Karpas-422 (cell line): Measurements from ENCODE around the gene HGFAC. TPM values are rescaled to one million over a fixed set of nuclear protein-coding genes. Genes with fewer than 3 reads are reported as not detected.

Experiments used
- DNase-seq: peaks from one replicate; pipeline ENCODE4 v3.0.0-alpha.2; 2015
- H2AFZ ChIP-seq: fragments of 200-600 bp; sonication (generic); 2 replicates; pipeline ENCODE4 v1.6.1; 2014; ENCODE audit warnings: antibody characterized with exemption, low read length, mixed read lengths
- H3K27ac ChIP-seq: fragments of 200-600 bp; sonication (generic); 2 replicates; pipeline ENCODE4 v1.5.1; 2014; ENCODE audit warnings: mild to moderate bottlenecking, low read length, moderate library complexity
- H3K27me3 ChIP-seq: fragments of 200-600 bp; sonication (generic); 2 replicates; pipeline ENCODE4 v1.6.1; 2014; ENCODE audit warnings: low read length, mixed read lengths
- H3K36me3 ChIP-seq: fragments of 200-600 bp; sonication (generic); 2 replicates; pipeline ENCODE4 v1.6.1; 2014; ENCODE audit warnings: low read length, mixed read lengths; ENCODE audit not compliant: insufficient read depth
- H3K4me1 ChIP-seq: fragments of 200-600 bp; sonication (generic); 2 replicates; pipeline ENCODE4 v1.6.1; 2014; ENCODE audit warnings: mild to moderate bottlenecking, low read length, mixed read lengths
- H3K4me2 ChIP-seq: fragments of 200-600 bp; sonication (generic); 2 replicates; pipeline ENCODE4 v1.6.1; 2014; ENCODE audit warnings: low read length, low read depth, mild to moderate bottlenecking; ENCODE audit not compliant: poor library complexity, severe bottlenecking
- H3K4me3 ChIP-seq: fragments of 200-600 bp; sonication (generic); 2 replicates; pipeline ENCODE4 v1.5.1; 2014; ENCODE audit warnings: mild to moderate bottlenecking, antibody characterized with exemption, low read length, mixed read lengths
- H3K79me2 ChIP-seq: fragments of 200-600 bp; sonication (generic); 2 replicates; pipeline ENCODE4 v1.6.1; 2014; ENCODE audit warnings: mild to moderate bottlenecking, low read length, mixed read lengths
- H3K9ac ChIP-seq: fragments of 200-600 bp; sonication (generic); 2 replicates; pipeline ENCODE4 v1.6.0; 2014; ENCODE audit warnings: low read length
- H3K9me2 ChIP-seq: fragments of 200-600 bp; sonication (generic), shearing (Covaris generic); replicated peaks from 2 replicates; pipeline ENCODE4 v1.6.0; 2014; ENCODE audit warnings: mild to moderate bottlenecking, low read length, moderate library complexity; ENCODE audit not compliant: insufficient read depth
- H3K9me3 ChIP-seq: fragments of 300-700, 200-600 bp; sonication (generic); 2 replicates; pipeline ENCODE4 v1.6.1; 2014; ENCODE audit warnings: low read length, mixed read lengths
- H4K20me1 ChIP-seq: fragments of 200-600 bp; sonication (generic); 2 replicates; pipeline ENCODE4 v1.6.1; 2014; ENCODE audit warnings: mild to moderate bottlenecking, antibody characterized with exemption, low read length, low read depth; ENCODE audit not compliant: insufficient read depth
- total RNA-seq: library from RNA; depleted of rRNA; stranded (reverse); fragments of >200 nt; shearing (Covaris generic); gene quantifications from 2 replicates; pipeline ENCODE4 v1.2.3, GENCODE V29; 2014; ENCODE audit warnings: low replicate concordance

The HGFAC gene
- total RNA-seq, 1 experiment from 2014 or later: not detected

DNA sequence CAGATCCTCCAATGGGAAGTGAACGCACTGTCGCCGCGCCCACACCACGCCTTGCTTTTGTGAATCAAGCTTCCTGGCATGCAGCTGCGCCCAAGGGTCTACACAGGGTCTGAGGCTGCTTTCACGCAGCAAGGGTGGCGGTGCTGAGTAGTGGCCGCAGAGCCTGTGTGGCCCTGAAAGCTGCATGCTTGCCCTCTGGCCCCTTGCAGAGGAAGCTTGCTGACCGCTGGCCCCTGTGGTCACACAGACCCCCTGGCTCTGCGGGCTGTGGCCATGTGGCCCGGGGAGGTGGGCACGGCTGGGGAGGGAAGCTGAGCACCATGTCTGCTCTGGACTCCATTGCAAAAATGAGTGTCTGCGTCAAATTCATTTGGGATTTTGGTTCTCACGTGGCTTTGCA lies 30.1 kb downstream of the HGFAC start:
- DNase-seq: no peak
- Histone ChIP-seq H3K36me3 (no peaks in the 10 kb centered on the region), H3K27ac (no peak overlapping the region), H3K9ac (no peak overlapping the region), H2AFZ (no peak overlapping the region), H3K27me3 (no peaks in the 10 kb centered on the region), H3K4me3 (no peak overlapping the region), H3K4me1 (no peaks in the 10 kb centered on the region), H4K20me1 (no peaks in the 10 kb centered on the region), H3K9me3 (no peaks in the 10 kb centered on the region), H3K79me2 (no peaks in the 10 kb centered on the region), H3K9me2 (no peaks in the 10 kb centered on the region), H3K4me2 (no peak overlapping the region)

DNA sequence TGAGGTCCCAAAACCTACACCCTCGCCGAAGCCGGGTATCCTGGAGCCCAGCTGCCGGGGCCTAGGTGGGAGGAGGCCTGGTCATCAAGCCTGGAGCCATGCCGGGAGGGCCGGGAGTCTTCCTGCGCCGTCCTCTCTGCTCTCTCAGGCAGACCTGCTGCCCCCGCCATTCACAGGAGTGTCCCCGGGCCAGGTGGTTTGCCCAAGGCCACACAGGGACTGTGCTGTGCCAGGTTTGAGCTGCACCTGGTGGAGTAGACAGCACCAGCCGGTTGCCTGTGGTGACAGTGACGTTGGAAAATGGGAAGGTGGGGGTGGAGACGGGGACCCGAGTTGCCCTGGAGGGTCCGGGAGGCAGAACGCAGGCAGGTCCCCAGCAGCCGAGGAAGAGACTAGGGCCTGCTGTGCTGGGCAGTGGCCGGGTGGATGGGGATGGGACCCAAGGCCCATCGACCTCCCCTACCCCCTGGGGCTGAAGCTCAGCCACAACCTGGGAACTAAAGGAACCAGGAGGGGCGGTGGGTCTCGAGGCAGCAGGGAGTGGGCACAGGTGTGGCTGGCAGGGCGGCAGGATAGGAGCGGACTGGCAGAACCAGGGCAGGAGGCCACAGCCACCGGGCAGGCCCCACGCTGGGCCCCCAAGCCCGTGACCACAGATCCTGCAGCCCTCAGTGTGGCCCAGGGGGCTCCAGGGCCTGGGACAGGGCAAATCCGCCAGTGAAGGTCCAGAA lies 30.8 kb downstream of the HGFAC start:
- H3K27ac ChIP-seq: no peak overlapping the region
- no peak overlapping the region for H3K9ac ChIP-seq
- H3K4me3 ChIP-seq: no peak overlapping the region
- H3K27me3 ChIP-seq: no peaks in the 10 kb centered on the region
- H3K4me2 ChIP-seq: no peak overlapping the region
- H3K9me2 ChIP-seq: no peaks in the 10 kb centered on the region
- no peak for DNase-seq
- no peaks in the 10 kb centered on the region for H4K20me1 ChIP-seq
- no peak overlapping the region for H2AFZ ChIP-seq
- no peaks in the 10 kb centered on the region for H3K4me1 ChIP-seq
- H3K79me2 ChIP-seq: no peaks in the 10 kb centered on the region
- no peaks in the 10 kb centered on the region for H3K36me3 ChIP-seq
- H3K9me3 ChIP-seq: no peaks in the 10 kb centered on the region

DNA sequence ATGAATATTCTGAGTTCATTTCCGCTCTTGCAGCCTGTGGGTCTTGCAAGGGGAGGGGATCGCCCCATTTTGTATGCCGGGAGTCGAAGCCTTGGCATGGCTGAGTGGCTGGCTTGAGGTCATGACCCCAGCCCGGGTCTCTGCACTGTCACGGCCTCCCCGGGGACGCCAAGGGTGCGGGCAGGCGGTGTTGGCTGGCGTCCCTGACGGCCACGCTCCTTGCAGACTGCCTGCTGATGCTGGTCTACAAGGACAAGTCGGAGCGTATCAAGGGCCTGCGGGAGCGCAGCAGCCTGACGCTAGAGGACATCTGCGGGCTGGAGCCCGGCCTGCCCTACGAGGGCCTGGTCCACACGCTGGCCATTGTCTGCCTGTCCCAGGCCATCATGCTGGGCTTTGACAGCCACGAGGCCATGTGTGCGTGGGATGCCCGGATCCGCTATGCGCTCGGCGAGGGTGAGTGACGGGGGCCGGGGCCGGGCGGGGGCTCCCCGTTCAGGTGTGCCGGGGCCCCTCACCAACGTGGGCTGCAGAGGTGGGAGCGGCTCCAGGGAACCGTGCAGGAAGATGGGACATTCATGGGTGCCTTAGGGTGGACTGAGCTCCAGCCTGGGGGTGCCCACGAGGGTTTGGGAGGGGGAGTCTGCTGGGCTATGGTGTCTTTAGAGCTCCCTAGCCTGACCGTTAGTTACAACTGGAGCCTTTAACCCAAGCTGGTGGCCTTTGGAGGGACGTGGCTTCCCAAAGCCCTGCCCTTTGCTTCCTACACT lies 31.6 kb downstream of the HGFAC start:
- Histone ChIP-seq H3K9me2 (no peaks in the 10 kb centered on the region), H3K4me3 (no peak overlapping the region), H3K4me1 (no peaks in the 10 kb centered on the region)

GRCh38 chr4:3473996-3474765 lies 32.4 kb downstream of the HGFAC start:
- no peaks in the 10 kb centered on the region for H3K9me2 ChIP-seq
- H3K36me3 ChIP-seq: no peaks in the 10 kb centered on the region
- no peak for DNase-seq
- no peak overlapping the region for H3K4me3 ChIP-seq
- H3K79me2 ChIP-seq: no peaks in the 10 kb centered on the region
- H3K27ac ChIP-seq: no peak overlapping the region
- H3K27me3 ChIP-seq: no peaks in the 10 kb centered on the region
- no peak overlapping the region for H2AFZ ChIP-seq
- H3K4me1 ChIP-seq: no peaks in the 10 kb centered on the region
- H4K20me1 ChIP-seq: no peaks in the 10 kb centered on the region
- H3K9ac ChIP-seq: no peak overlapping the region
- H3K4me2 ChIP-seq: no peak overlapping the region
- H3K9me3 ChIP-seq: no peaks in the 10 kb centered on the region

More for the DNA sequence above, 31.6 kb downstream of the HGFAC start:
- no peaks in the 10 kb centered on the region for H3K79me2 ChIP-seq
- no peaks in the 10 kb centered on the region for H3K27me3 ChIP-seq
- H4K20me1 ChIP-seq: no peaks in the 10 kb centered on the region
- H3K27ac ChIP-seq: no peak overlapping the region
- H3K36me3 ChIP-seq: no peaks in the 10 kb centered on the region
- no peak for DNase-seq
- no peak overlapping the region for H2AFZ ChIP-seq
- no peaks in the 10 kb centered on the region for H3K9me3 ChIP-seq
- no peak overlapping the region for H3K4me2 ChIP-seq
- no peak overlapping the region for H3K9ac ChIP-seq

DNA sequence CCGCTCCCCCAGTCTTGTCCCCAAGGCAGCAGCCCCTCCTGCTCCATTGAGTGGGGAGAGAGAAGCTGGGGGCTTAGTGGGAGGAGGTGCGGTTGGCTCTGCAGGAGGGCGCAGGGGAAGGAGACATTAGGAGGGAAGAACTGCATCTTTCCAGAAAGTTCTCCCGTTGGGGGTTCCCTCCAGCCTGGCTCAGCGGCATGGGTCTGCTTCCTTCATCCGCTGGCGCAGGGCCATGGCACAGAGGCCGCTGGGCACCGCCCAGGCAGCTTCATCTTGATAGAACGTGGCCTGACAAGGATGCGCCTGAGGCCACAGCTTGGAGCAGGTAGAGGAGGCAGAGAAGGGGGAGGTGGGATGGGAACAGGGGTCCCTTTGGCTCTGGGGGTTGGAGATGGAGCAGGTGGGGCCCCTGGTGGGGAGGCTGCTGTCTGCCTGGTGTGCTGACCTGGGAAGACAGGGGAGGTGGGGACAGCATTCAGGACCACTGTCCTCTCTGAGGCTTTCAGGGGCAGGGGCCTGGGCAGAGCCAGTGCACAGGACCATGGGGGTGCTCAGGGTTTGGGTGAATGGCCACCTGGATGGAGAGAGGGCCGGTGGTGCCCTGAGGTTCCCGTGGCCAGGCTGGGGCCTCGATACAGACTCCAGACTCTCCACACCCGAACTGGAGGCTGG lies 33.4 kb downstream of the HGFAC start:
- Histone ChIP-seq H4K20me1 (no peaks in the 10 kb centered on the region), H3K27me3 (no peaks in the 10 kb centered on the region)

GRCh38 chr4:3475713-3476260 lies 34.0 kb downstream of the HGFAC start:
- DNase-seq: no peak

More for the DNA sequence above, 33.4 kb downstream of the HGFAC start:
- H3K9me3 ChIP-seq: no peaks in the 10 kb centered on the region
- H3K4me1 ChIP-seq: no peaks in the 10 kb centered on the region
- H3K79me2 ChIP-seq: no peaks in the 10 kb centered on the region
- no peak for DNase-seq
- no peak overlapping the region for H3K4me3 ChIP-seq
- H2AFZ ChIP-seq: no peak overlapping the region
- no peak overlapping the region for H3K9ac ChIP-seq
- H3K9me2 ChIP-seq: no peaks in the 10 kb centered on the region
- H3K4me2 ChIP-seq: no peak overlapping the region
- no peaks in the 10 kb centered on the region for H3K36me3 ChIP-seq
- H3K27ac ChIP-seq: no peak overlapping the region

GRCh38 chr4:3476341-3476747 lies 34.6 kb downstream of the HGFAC start:
- H3K9me3 ChIP-seq: no peaks in the 10 kb centered on the region
- peaks cover 7% of the 10 kb centered on the region for H3K4me1 ChIP-seq
- no peak overlapping the region for H3K4me2 ChIP-seq
- no peak overlapping the region for H3K4me3 ChIP-seq
- DNase-seq: no peak
- no peaks in the 10 kb centered on the region for H4K20me1 ChIP-seq
- no peak overlapping the region for H3K27ac ChIP-seq
- no peaks in the 10 kb centered on the region for H3K79me2 ChIP-seq
- H3K27me3 ChIP-seq: no peaks in the 10 kb centered on the region
- no peak overlapping the region for H2AFZ ChIP-seq
- H3K9me2 ChIP-seq: no peaks in the 10 kb centered on the region
- no peaks in the 10 kb centered on the region for H3K36me3 ChIP-seq
- no peak overlapping the region for H3K9ac ChIP-seq

More at GRCh38 chr4:3475713-3476260, 34.0 kb downstream of the HGFAC start:
- Histone ChIP-seq H3K4me1 (peaks cover 2% of the 10 kb centered on the region), H3K36me3 (no peaks in the 10 kb centered on the region), H2AFZ (no peak overlapping the region), H3K27me3 (no peaks in the 10 kb centered on the region), H3K9me2 (no peaks in the 10 kb centered on the region), H3K9me3 (no peaks in the 10 kb centered on the region), H3K9ac (no peak overlapping the region), H4K20me1 (no peaks in the 10 kb centered on the region), H3K79me2 (no peaks in the 10 kb centered on the region), H3K27ac (no peak overlapping the region), H3K4me2 (no peak overlapping the region), H3K4me3 (no peak overlapping the region)
